Measurements from ENCODE around the gene CENPO.

Gene CENPO

DNA sequence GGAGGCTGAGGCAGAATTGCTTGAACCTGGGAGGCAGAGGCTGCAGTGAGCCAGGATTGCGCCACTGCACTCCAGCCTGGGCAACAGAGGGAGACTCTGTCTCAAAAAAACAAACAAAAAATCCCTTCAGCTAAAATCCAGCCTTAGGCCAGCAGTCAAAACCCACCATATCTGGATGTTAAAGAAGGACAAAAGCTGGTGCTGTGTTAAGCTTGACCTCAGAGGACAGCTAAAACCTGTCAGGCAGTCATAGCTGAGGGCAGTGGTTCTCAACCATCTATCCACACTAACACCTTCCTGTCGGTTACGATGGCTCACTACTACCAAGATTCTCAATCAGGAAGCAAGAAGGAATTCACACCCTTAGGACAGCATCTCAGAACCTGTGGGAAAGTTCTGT, 9.6 kb upstream of the CENPO start:
- TF ChIP-seq CTCF (IDR thresholded peaks at IDR 0.05; ENCODE audit: extremely low read depth, insufficient read depth, missing control alignments): no peak
- DNase-seq (ENCODE audit: low spot score): no peak
- in situ Hi-C loops (cut with MboI; ENCODE audit: low pct_unique_long_range_greater_than_20kb, low sequenced_read_pairs, unreplicated experiment): loop anchor here (25.0 kb wide), 1 partner anchor 171 kb away; no protein-coding TSS in a partner anchor

DNA sequence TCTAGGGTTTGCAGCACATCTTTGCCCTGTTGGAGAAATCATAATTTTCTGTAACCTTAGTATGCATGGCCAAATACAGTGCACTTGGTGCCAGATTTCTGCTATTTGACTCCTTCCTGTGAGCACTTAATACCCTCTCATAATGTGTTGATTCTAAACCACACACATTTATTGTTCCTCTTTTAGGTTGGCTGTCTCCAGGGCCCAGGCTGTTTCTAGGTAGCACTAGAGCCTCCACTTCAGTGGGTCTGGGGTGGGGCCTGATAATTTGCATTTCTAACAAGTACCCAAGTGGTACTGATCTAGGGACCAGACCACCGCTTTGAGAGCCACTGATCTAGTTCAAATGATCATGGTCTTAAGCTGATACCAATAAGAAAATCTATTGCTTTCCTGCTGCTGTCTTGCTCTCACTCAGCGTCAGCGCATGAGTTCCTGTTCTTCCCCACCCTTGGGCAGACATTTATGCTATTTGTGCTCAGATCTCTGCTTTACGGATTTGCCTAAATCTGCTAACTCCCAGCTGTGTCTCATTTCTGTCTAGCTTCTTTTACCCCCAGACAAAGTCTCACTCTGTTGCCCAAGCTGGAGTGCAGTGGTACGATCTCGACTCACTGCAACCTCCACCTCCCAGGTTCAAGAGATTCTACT, 7.4 kb upstream of the CENPO start:
- no peak for DNase-seq (ENCODE audit: low spot score)
- in situ Hi-C loops (cut with MboI; ENCODE audit: low pct_unique_long_range_greater_than_20kb, low sequenced_read_pairs, unreplicated experiment): loop anchor here (25.0 kb wide), 1 partner anchor 173 kb away; no protein-coding TSS in a partner anchor
- TF ChIP-seq CTCF (IDR thresholded peaks at IDR 0.05; ENCODE audit: extremely low read depth, insufficient read depth, missing control alignments): no peak

DNA sequence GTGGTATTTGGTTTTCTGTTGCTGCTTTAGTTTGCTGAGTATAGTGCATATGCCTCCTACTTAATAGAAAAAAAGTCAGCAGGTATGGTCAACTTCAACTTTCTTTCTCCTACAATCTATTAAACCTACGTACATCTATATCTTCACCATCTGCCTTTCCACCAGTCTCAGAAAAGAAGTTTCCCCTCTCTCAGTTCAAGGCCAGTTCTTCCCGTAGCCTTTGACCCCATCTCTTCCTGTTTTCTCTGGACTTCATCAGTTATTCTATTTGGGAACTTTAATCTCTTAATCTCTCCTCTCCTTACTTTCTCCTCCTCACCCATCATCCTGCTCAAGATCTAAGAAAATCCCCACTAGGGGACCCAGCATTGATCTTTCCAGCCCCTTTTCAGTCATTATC, 5.7 kb upstream of the CENPO start:
- no peak for TF ChIP-seq CTCF (IDR thresholded peaks at IDR 0.05; ENCODE audit: extremely low read depth, insufficient read depth, missing control alignments)
- DNase-seq (ENCODE audit: low spot score): no peak
- in situ Hi-C loops (cut with MboI; ENCODE audit: low pct_unique_long_range_greater_than_20kb, low sequenced_read_pairs, unreplicated experiment): loop anchor here (25.0 kb wide), 1 partner anchor 175 kb away; no protein-coding TSS in a partner anchor

DNA sequence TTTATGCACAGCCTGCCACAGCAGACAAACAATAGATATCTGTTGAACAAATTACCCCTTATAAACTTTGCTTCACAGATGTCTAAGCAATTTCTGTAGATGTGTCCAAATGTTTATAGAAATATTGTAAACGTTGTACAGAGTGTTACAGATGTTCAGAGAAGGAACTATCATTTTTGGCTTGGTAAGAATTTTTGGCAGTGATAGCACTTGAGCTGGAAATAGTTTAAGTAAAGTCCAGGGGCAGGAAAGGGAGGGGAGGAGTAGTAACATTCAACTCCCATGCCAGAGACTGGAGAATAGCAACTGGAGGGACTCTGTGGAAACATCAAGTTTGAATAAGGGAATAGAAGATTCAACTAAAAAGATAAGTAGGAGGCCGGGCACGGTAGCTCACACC, 4.4 kb upstream of the CENPO start:
- no peak for TF ChIP-seq CTCF (IDR thresholded peaks at IDR 0.05; ENCODE audit: extremely low read depth, insufficient read depth, missing control alignments)
- DNase-seq (ENCODE audit: low spot score): no peak
- in situ Hi-C loops (cut with MboI; ENCODE audit: low pct_unique_long_range_greater_than_20kb, low sequenced_read_pairs, unreplicated experiment): loop anchor here (25.0 kb wide), 1 partner anchor 177 kb away; no protein-coding TSS in a partner anchor

- DNase-seq (ENCODE audit: low spot score): no peak
- in situ Hi-C loops (cut with MboI; ENCODE audit: low pct_unique_long_range_greater_than_20kb, low sequenced_read_pairs, unreplicated experiment): loop anchor here (25.0 kb wide), 1 partner anchor 179 kb away; no protein-coding TSS in a partner anchor
- no peak for TF ChIP-seq CTCF (IDR thresholded peaks at IDR 0.05; ENCODE audit: extremely low read depth, insufficient read depth, missing control alignments)
These were observed 1.8 kb upstream of the CENPO start for GRCh38 chr2:24791452-24791851.

GRCh38 chr2:24792542-24792873, 717 bp upstream of the CENPO start:
- in situ Hi-C loops (cut with MboI; ENCODE audit: low pct_unique_long_range_greater_than_20kb, low sequenced_read_pairs, unreplicated experiment): loop anchor here (25.0 kb wide), 1 partner anchor 180 kb away; no protein-coding TSS in a partner anchor
- DNase-seq (ENCODE audit: low spot score): no peak
- TF ChIP-seq CTCF (IDR thresholded peaks at IDR 0.05; ENCODE audit: extremely low read depth, insufficient read depth, missing control alignments): no peak
